GM08714 (cell line): Measurements from ENCODE around the gene TLN1.

ENCODE experiments used
- H3K4me3 ChIP-seq: fragments of 200-500 bp; sonication (Bioruptor generic); 2 replicates; pipeline ENCODE4 v1.5.1; 2014; ENCODE audit warnings: mild to moderate bottlenecking, low read length, inconsistent platforms
- ZNF274 ChIP-seq: IDR thresholded peaks from 2 replicates; pipeline ENCODE4 v1.6.1; 2012; ENCODE audit warnings: mild to moderate bottlenecking, low read depth, low read length

The TLN1 gene

DNA sequence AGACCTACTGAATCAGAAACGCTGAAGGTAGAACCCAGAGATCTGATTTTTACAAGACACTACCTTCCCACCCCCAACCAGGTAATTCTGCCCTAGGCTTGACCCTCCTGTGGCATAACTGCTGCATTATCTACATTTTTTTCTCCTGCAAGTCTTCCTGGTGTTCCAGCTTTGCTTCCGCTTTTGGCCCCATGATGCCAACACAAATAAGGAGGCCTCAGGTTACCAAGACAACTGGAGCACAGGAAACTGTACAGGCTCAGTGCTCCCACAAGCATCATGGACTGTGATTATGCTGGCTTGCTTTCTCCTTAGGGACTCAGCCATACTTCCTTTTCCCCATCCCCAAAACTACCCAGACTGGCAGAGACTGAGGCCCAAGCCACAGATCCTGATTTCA is 28.7 kb upstream of the TLN1 start:
- no peak for TF ChIP-seq ZNF274
- H3K4me3 ChIP-seq, result no peak overlapping the region

DNA sequence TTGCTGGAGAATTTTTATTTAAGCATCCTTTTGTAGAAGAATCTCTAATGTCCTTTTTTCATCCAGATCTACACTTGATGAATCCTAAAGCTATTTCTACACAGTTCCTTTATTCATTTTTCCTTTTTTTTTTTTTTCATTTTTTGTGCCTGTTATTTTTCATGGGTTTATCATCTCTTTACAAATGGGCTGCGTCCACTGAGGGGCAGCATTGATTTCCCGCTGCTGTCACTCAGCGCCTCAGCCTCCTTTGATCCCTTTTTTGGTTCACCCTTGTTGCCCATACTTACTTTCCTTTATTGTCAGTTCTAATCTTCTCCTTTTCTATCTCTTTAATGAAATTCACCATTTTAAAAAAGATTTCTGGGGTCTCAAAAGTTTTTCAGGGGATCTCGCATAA is 27.8 kb upstream of the TLN1 start:
- no peak for TF ChIP-seq ZNF274
- no peak overlapping the region for H3K4me3 ChIP-seq

DNA sequence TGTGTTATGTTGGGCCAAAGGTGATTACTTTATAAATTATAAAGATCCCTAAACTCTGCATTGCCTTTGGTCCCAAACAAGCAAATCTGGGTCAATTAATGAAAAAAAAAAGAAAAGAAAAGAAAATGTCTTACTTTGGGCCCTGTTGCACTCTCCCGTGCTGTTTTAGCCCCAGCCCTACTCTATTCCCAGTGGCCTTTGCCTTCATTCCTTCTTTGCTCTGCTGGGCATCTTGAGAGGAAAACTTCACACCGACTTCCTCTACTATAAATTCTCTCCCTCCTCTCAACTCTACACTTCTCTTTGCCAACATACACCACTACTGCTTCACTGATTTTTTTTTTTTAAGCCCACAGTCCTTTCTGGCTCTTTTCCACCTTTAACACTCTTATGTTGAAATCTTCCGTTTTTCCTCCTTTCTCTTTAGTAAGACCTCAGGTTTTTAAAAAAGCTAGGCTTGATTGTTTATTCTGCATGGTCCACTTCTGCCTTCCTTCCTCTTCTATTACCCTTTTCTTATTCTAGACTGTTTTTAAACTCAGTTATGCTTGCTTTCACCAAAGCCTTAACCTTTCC is 26.6 kb upstream of the TLN1 start:
- TF ChIP-seq ZNF274, result no peak
- peak overlapping the region; percentile 45 for H3K4me3 ChIP-seq

DNA sequence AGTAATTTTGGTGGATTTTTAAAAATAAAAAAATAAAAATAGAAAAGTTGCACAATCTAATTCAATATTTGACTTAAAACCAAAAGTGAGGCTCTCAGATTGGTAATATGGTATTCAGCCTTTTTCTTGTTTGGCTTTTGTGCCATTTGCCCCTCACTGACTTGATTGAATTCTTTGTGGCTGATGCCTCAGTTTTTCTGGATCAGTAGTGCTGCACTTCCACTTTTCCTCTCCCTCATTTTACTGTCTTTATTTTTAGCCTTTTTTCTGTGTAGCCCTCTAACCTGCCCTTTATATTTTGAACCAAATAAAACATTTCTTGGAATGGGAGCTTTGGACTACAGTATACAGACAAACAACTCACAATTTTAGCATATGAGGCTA is 25.9 kb upstream of the TLN1 start:
- TF ChIP-seq ZNF274, result no peak
- H3K4me3 ChIP-seq, result peak overlapping the region; percentile 77

DNA sequence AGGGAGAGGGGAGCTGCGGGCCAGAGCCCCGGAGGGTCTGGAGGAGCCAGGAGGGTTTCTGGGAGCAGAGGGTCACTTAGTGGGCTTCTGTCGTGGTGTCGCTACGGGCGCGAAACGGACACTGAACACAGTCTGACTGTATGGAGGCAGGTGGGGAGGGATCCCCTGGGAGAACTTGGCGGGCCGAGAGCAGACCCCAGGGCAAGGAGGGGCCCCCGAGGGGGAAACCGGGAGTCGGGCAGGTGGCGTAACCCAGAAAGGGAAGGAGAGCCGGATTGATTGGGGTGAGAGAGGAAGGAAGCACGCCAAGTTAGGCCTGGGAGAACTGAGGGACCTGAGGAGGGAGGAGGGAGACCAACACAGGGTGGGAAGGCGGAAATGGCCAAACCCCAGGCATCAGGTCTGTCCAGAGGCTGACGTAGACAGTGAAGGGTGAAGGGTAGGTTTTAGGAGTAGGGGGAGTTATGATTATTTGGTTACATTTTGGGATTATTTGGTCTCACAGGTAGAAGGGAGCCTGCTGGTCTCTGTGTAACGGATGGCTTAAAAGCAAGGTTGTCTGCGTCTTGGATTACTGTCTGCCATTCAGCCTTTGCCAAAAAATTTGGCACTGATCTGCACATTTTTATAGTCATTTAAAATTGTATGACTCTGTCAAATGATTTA is 25.4 kb upstream of the TLN1 start:
- peak overlapping the region; percentile 77 for H3K4me3 ChIP-seq
- TF ChIP-seq ZNF274, result no peak

DNA sequence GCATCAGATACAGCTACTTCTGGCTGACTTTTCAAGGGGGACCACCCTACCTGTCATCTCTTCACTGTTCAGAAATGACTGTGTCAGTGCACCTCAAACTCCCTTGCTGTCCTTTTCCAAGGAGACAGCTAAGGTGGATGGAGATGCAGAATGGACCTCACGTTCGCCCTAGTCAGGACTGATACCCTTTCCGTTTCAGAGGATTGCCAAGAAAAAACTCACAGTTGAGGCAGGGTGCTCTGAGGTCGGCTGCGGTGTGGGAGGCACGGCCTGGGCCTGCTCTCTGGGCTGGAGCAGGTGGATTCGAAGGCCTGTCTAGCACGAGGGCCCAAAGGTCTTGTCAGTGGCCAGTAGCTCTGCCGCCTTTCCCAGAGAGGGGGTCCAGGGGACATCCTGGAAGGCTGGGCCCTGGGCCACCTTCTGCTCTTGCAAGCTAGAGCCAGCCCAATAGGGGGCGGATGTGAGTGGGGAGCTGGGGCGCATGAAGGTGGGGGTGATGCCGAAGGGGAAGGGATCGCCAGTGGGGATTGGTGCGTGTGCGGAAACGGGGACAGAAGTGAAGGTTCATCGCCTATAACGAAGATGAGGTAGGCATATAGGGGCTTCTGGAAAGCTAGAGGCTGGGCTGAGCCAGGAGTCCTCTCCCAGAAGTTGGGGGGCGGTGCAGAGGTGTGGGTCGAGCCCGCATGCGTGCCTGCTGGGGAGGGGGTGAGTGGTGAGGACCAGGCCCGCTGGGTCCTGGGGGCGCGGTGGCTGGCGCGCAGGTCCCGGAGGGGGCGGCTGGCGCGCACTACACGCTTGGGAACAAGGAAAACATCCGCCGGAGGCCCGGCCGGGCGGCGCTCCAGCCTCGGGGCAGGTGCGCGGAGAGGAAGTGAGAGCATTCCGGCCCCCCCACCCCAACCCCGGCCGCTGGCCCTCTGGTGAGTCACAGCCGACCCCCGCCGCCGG is 24.6 kb upstream of the TLN1 start:
- H3K4me3 ChIP-seq, result peak overlapping the region; percentile 77
- no peak for TF ChIP-seq ZNF274

DNA sequence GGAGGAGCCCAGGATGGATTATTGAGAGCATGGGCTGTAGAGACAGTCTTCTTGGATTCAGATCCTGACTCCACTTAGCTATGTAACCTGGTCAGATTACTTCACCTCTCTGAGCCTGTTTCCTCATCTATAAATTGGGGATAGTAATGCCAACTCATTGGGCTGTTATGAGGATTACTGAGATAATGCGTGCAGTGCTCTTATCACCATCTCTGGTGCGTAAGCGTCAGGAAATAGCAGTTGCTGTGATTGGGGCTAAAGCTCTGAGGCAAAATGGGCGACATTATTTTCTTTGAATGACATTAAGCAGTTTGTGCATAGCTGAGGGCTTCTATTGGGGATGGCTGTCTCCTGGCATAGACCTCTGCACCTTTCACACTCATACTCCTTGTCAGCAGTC is 23.1 kb upstream of the TLN1 start:
- no peak for TF ChIP-seq ZNF274
- H3K4me3 ChIP-seq, result no peak overlapping the region

DNA sequence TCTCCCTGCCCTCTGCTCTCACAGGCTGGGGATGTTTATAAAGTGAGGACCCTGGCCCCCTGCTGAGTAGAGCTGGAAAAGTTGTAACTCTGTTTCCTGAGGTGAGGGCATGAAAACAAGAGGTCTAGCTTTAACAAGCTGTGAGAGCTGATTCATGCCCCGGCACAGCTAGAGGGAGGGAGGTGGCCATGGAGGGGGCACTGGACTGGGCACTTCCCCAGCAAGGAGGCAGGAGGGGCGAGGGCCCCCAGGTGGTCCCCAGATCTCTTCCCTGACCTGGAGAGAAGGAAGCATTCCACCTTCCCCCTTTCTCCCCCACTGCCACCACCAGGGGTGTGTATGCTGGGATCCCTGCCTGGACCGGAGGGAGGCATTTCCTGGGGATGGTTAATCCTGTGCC is 22.3 kb upstream of the TLN1 start, which contains the start of gene MSMP:
TSS of gene MSMP (minus strand) at position 13 of the 400 bp plus-strand sequence. CDS start 147 bp downstream, outside the sequence.
- no peak for TF ChIP-seq ZNF274
- H3K4me3 ChIP-seq, result no peak within 1 kb of the TSS

DNA sequence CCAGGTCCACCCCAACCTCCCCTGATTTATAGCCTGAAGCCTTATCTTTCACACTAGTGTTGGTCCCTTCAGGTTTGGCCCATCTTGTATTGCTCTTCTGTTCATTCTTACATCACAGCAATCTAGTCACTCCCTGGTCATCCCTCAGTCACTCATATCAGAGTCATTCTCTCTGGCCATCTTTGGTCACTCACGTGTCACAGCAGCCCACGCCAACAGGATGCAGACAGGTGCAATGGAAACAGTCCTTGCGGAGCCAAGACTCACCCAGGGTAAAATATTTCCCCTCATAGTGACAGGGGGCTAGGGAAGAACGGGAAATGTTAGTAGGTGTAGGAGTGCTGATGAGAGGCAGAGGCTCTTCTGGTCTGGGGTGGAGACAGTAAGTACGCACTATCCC is 21.5 kb upstream of the TLN1 start:
- no peak overlapping the region for H3K4me3 ChIP-seq
- no peak for TF ChIP-seq ZNF274

DNA sequence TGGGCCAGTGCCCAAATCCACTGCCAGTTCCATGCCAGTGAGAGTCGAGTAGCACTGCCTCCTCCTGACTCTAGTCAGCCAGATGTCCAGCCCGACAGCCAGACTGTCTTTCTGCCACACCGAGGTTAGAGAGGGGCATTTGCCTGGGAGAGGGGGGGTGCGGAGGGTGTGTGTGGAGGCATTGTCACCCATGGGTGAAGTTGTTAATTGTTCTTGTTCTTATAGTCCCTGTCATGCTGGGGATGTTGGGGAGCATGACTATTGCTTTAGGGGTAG is 18.2 kb upstream of the TLN1 start:
- peak overlapping the region; percentile 80; the same call in 1 of the 2 replicates for H3K4me3 ChIP-seq
- no peak for TF ChIP-seq ZNF274

DNA sequence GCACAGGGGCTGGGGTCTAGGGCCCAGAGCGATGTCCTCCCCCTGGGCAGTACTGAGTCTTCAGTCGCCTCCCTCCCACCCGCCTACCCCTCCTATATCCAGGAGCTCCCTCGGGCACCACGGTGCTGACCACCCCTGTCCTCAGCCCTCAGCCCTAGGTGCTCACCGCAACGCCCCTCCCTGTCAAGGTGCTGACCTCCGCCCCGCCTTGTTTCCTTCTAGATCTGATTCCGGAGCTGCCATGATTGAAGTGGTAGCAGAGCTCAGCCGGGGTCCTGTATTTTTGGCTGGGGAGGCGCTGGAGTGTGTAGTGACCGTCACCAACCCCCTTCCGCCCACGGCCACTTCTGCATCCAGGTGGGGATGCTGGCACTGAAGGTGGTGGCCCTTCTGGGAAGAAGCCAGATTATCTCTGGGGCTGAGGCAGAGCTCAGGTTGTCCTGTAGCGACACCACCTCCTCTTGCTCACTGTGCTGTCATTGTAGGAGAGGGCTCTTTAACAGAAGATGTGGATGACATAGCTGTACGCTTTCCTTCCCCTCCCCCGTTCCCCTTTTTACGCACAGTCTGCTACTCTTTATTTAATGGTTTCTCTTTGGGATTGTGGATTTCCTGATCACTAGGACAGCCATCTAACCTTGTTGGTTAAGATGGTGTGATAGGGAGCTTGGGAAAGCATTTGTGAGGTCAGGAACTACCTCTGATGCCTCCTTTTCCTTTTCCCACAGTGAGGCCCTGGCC is 17.7 kb upstream of the TLN1 start:
- peak overlapping the region; percentile 80 for H3K4me3 ChIP-seq
- TF ChIP-seq ZNF274, result no peak

DNA sequence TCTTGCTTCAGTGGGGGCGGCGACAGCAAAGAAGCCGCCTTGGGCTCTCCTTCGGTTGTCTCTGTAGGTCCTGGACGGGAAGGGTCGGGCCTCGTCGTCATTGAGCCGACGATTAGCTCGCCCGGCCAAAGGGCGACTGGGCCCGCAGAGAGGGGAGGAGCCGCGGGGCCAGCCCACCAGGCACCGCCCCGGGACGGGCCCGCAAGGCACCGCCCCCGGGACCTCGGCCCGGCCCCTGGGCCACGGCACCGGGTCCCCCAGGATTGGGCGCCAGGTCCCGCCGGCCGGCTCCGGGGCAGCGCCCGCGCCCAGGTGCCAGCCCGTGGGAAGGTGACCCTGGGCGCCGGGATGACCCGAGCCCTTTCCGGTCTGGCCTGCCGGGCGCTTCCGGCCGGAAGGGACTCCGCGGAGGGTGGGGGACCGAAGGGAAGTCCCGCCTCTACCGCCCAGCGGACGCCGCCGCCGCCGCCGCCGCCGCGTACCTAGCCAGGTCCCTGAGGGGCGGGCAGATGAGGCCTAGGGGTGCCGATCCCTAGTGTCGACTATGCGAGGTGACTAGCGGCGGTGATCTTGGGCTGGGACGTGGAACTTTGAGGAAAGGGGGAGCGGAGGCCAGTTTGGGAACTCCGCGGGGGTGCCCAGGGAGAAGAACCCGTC is 17.0 kb upstream of the TLN1 start, which contains the start of the genes GBA2 and RGP1:
TSS of gene GBA2 (minus strand) at position 371 of the 657 bp plus-strand sequence. CDS start 524 bp downstream, outside the sequence.
TSS of gene RGP1 (plus strand) at position 430 of the 657 bp plus-strand sequence. CDS start 469 bp downstream, outside the sequence.
- H3K4me3 ChIP-seq, result peak within 1 kb of the TSS; percentile 80
- no peak for TF ChIP-seq ZNF274

DNA sequence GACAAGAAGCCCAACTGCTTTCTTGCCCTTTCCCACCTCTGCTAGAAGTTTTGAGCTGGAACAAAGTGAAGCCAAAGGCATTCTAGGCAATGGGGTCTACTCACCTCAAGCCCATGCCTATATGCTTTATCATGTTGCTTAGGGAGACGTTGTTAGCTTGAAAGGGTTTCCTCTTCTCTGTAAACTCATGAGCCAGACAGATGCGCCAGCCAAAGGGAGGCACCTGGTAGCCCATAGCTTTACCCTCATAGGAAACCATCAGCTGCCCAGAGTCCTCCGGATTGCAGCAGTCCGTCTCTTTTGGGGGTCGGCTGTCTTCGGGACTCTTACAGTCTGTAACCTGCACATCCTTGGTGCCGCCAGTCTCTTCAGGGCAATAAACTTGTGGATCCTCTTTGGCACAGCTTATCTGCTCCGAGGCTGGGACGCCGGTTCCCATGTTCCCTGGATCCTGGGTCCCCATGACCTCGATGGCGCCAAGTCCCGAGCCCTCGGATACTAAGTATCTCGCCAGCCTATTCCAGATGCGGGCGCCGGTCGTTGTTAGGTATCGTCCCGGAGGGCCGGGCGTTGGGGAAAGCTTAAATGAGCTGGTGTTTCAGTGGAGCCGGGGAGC is 16.4 kb upstream of the TLN1 start:
- peak overlapping the region; percentile 80 for H3K4me3 ChIP-seq
- TF ChIP-seq ZNF274, result no peak
